HG03469 (cell line): Measurements from ENCODE around the gene WFS1.

ENCODE experiments used
- ATAC-seq: cut with Tn5 transposase; IDR thresholded peaks from one replicate; pipeline ENCODE4 v1.9.1; 2021; ENCODE audit warnings: mild to moderate bottlenecking, moderate library complexity, moderate number of reproducible peaks; ENCODE audit not compliant: unreplicated experiment

The WFS1 gene

DNA sequence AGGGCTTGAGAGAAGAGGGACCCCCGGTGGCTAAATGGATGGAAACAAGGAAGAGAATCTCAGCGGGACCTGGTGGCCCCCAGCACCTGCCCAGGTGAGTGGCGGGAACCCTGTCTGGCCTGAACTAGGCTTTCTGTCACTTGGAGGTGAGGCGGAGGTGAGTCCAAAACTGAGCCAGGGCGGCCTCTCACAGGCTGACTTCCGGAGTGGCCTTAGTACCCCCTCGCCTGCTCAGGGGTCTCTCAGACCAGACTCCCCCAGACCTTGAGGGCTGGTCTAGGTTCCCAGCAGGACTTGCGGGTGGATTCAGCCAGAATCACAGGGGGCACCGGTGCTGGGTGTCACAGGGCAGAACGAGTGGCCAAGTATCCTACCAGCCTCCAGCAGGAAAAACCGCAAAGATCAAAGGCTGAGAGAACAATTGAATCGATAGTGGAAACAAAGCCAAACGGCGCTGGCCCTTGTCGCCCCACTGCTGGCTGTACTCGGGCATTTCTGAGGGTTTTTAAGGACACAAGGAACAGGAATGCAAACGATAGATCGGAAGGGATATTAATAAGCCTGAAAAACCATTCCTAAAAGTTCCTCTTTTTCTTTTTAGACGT is 67.8 kb downstream of the WFS1 start:
- no peak for ATAC-seq

- ATAC-seq = no peak
These were observed 68.7 kb downstream of the WFS1 start for GRCh38 chr4:6338175-6338950.

DNA sequence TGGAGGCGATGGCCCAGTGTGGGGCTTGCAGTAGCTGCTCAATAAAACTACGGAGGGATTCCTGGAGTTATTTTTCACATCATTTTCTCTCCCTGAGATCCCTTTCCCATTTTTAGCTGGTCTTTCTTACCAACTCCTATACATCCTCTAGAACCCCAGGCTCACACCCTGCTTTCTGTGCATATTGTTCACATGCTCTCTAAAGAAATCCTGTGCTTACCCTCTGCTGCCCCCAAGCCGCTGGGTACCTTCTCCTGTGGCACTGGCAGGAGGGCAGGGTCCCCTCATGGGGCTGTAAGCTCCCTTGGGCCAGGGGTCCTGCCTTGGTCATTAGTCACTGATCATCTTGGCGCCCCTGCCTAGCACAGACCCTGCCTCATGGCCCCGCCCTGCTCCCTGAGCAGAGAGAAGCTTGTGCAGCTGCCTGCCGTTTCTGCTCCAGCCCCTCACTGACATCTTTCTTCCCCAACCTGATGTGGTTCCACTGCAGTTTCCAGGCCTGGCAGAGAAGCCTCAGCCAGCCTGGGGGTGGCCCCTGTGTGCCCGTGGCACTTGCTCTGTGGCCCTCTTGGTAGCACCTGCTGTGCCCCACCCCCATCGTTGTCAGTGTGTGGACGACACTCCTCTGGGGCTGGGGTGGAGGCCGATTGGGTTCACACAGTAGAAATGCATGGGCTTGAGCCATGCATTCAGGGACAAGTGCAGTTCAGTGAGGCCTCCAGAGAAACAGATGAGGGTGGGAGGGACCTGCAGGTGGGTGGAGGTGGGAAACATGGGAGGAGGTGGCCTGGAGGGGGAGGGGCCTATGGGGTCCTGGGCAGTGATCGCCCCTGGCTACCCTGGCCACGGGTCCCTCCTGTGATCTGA is 69.5 kb downstream of the WFS1 start:
- no peak for ATAC-seq

- no peak for ATAC-seq
These were observed 70.3 kb downstream of the WFS1 start for GRCh38 chr4:6339818-6340445.

- no peak for ATAC-seq
These were observed 70.9 kb downstream of the WFS1 start for GRCh38 chr4:6340446-6341015.

DNA sequence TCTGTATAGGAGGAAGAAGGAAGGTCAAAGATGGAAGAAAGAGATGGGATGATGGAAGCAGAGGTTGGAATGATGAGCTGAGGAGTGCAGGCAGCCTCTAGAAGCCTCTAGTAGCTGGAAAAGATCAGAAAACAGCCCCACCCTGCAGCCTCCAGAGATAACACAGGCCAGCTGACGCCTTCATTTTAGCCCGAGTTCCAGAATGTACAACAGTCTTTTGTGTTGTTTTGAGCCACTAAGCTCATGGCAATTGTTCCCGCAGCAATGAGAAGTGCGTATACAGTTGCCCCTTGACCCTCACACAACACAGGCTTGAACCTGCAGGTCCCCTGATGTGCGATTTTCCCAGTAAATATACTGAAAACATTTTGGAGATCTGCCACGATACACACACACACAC is 72.0 kb downstream of the WFS1 start:
- no peak for ATAC-seq

- no peak for ATAC-seq
These were observed 73.1 kb downstream of the WFS1 start for GRCh38 chr4:6342530-6343293.

- no peak for ATAC-seq
These were observed 74.3 kb downstream of the WFS1 start for GRCh38 chr4:6343939-6344408.

GRCh38 chr4:6345096-6345830 is 75.6 kb downstream of the WFS1 start:
- ATAC-seq = no peak

DNA sequence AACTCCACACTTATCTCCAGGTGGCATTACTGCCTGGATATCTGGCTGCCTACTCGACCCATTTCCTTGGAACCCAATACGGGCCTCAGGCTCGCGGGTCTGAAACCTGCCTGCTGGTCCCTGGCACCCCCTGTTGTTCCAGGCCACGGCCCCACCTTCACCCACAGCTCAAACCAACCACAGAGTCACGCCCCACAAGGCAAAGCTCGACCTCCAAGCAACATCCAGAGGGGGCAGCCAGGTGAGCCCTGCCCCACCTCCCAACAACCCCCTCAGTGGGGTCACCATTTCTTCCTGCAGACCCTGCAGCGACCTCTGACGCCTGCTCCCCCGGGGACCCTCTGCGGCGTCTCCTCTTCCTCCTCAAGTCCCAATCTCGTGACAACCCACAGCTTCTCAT is 76.2 kb downstream of the WFS1 start:
- ATAC-seq = no peak

DNA sequence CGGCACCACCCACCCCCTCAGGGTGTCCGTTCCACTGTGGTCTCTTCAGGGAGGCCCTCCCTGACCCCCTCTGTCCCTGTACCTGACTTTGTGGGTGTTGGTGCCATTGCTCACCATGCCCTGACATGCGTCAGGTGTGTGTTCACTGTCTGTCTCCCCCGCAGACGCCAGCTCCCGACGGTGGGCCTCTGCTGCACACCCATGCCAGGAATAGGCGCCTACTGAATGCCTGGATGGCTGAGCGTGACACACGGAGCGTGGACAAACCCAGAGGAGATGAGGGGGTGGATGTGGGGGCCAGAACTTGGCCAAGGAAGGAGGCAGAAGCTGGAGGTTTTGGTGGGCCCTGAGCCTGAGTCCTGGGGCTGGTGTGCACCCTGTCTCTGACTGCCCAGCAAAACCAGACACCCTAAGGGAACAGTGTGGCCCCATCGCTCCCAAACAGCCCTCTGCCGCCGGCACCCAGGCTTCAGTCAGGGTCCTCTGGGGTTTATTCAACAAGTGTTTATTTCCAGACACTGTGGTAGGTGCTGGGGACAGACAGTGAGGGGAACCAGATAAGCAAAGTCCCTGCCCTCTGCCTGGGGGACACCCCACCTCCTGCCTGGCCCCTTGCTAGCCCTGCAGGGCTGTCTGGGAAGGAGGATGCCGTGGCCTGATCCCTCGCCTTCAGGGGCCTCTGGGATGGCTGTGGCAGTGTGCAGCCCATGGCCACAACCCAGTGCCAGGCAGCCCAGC is 76.9 kb downstream of the WFS1 start:
- ATAC-seq = no peak

GRCh38 chr4:6347511-6348045 is 77.9 kb downstream of the WFS1 start:
- ATAC-seq = no peak

DNA sequence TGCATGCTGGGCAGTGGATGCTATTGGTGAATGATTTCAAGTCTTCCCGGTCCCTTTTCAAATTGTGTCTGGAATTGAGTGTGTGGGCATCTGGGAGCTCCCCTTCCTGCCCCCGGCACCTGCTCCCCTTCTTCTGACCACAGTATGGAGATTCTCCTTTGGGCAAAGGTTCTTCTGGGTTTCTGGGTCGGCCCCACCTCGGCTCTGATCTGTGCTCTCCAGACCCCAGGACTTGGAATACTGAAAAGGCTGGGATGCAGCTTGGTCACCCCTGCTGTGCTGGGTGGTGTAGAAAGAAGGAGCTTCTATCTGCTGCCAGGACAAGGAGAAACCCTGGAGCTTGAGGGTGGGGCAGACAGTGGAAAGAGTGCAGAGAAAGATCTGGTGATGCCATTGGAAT is 78.8 kb downstream of the WFS1 start:
- ATAC-seq = no peak

- no peak for ATAC-seq
These were observed 80.4 kb downstream of the WFS1 start for GRCh38 chr4:6349896-6350603.

DNA sequence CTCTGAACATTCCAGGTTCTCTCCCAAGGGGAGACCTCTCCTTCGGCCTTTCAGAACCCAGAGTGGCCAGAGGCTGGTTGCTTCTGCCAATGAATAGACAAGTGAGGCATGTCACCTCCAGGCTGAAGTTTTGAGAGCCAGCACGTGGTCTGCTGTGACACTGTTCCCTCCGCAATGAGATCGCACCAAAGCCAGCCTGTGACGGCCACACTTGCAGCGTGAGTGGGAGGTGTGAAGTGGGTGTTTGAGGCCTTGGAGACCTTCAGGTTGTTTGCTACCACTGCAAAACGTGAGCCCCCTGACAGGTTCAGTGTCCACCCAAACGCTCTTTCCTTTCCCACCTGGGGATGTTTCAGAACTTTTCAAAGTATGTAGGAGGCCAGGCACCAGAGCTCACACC is 81.0 kb downstream of the WFS1 start:
- no peak for ATAC-seq

GRCh38 chr4:6351246-6352000 is 81.8 kb downstream of the WFS1 start:
- ATAC-seq = no peak

- ATAC-seq = no peak
These were observed 82.5 kb downstream of the WFS1 start for GRCh38 chr4:6352031-6352692.
